Measurements from ENCODE around the gene DYNC1H1. TPM values are rescaled to one million over a fixed set of nuclear protein-coding genes. Genes with fewer than 3 reads are reported as not detected.

The DYNC1H1 gene
- total RNA-seq, 1 experiment from 2014 or later = 438 TPM

- TF ChIP-seq STAT6 (CRISPR knock-in tag; conservative IDR thresholded peaks at IDR 0.05; ENCODE audit: low read depth) = no peak
- no peak for TF ChIP-seq NR3C1 (CRISPR knock-in tag; conservative IDR thresholded peaks at IDR 0.05; ENCODE audit: low read depth)
- no peak for TF ChIP-seq JUN (CRISPR knock-in tag; IDR thresholded peaks at IDR 0.05)
- no peak for TF ChIP-seq TP53 (CRISPR knock-in tag; IDR thresholded peaks at IDR 0.05)
- TF ChIP-seq ATF1 (CRISPR knock-in tag; IDR thresholded peaks at IDR 0.05) = no peak
Observed at GRCh38 chr14:102055181-102055901, 91.0 kb downstream of the DYNC1H1 start (continued).

GRCh38 chr14:102056694-102057442, 92.5 kb downstream of the DYNC1H1 start:
- ChIA-PET CTCF (interaction anchor here (1.4 to 1.6 kb wide), 2 partner anchors 10 to 39 kb away, joined by 5 to 6 read pairs; no protein-coding TSS in a partner anchor), POLR2A (no interaction called here)
- Mint-ChIP-seq H3K36me3 (peaks cover 10% of the 10 kb centered on the region), H3K27ac (0 out of 2 replicates have a peak overlapping the region, but pooled peaks have one; percentile 70), H3K4me3 (no peak overlapping the region), H3K9me3 (no peaks in the 10 kb centered on the region), H3K4me1 (peaks cover 38% of the 10 kb centered on the region), H3K27me3 (ENCODE audit: low read depth) (no peaks in the 10 kb centered on the region)
- DNase-seq (ENCODE audit: low spot score) (no peak), ATAC-seq (no peak)
- no peak for TF ChIP-seq ZNF425 (CRISPR knock-in tag; conservative IDR thresholded peaks at IDR 0.05)
- no peak for TF ChIP-seq MXD4 (CRISPR knock-in tag; IDR thresholded peaks at IDR 0.05; ENCODE audit: borderline replicate concordance)
- no peak for TF ChIP-seq JAZF1 (CRISPR knock-in tag; IDR thresholded peaks at IDR 0.05)
- TF ChIP-seq CDX4 (CRISPR knock-in tag; IDR thresholded peaks at IDR 0.05; ENCODE audit: borderline replicate concordance) = no peak
- TF ChIP-seq STAT6 (CRISPR knock-in tag; conservative IDR thresholded peaks at IDR 0.05; ENCODE audit: low read depth) = no peak
- no peak for TF ChIP-seq GRHL2 (CRISPR knock-in tag; IDR thresholded peaks at IDR 0.05; ENCODE audit: insufficient replicate concordance, severe bottlenecking)
- peak; percentile 52; the same call in 1 of the 2 replicates for TF ChIP-seq ZNF121 (CRISPR knock-in tag; IDR thresholded peaks at IDR 0.05)
- no peak for TF ChIP-seq GTF2I (CRISPR knock-in tag; conservative IDR thresholded peaks at IDR 0.05)
- peak; percentile 55; the same call in 1 of the 2 replicates for TF ChIP-seq ATF3 (CRISPR knock-in tag; conservative IDR thresholded peaks at IDR 0.05)
- TF ChIP-seq TEAD1 (CRISPR knock-in tag; IDR thresholded peaks at IDR 0.05) = no peak
- no peak for TF ChIP-seq ATF2 (CRISPR knock-in tag; IDR thresholded peaks at IDR 0.05; ENCODE audit: borderline replicate concordance, low read depth)
- TF ChIP-seq TEAD4 (CRISPR knock-in tag; IDR thresholded peaks at IDR 0.05) = no peak
- no peak for TF ChIP-seq ZNF416 (CRISPR knock-in tag; IDR thresholded peaks at IDR 0.05)
- TF ChIP-seq ZBTB43 (CRISPR knock-in tag; IDR thresholded peaks at IDR 0.05) = no peak; the same call in 1 of the 2 replicates
- TF ChIP-seq SOX15 (CRISPR knock-in tag; IDR thresholded peaks at IDR 0.05) = no peak
